Panc1 (cell line): ENCODE data around the gene TBC1D2B. TPM values are rescaled to one million over a fixed set of nuclear protein-coding genes. Genes with fewer than 3 reads are reported as not detected.

Experiments used
- ATAC-seq: fragments of 200-7000 bp; cut with Tn5 transposase; 2 replicates; pipeline ENCODE4 v1.9.1; 2020; ENCODE audit warnings: mild to moderate bottlenecking, moderate library complexity
- BruUV-seq: library from RNA; stranded (reverse); fragments of 400-500 nt; replicated peaks from 2 replicates; lab custom pipeline; 2021; lab: Mats Ljungman, UMichigan
- CTCF ChIA-PET: fragments of 300-600 bp; sonication (Branson Sonifier 250); formaldehyde crosslinking; loops from one replicate; lab custom pipeline; 2022; ENCODE audit warnings: antibody characterized with exemption; lab: Charles Lee
- POLR2A ChIA-PET: fragments of 300-600 bp; sonication (Branson Sonifier 250); formaldehyde crosslinking; loops from one replicate; lab custom pipeline; 2022; ENCODE audit warnings: antibody characterized with exemption; lab: Charles Lee
- DNase-seq: peaks from one replicate; pipeline ENCODE4 v3.0.0-alpha.2; 2010; ENCODE audit warnings: low read depth, low spot score
- H3K27ac ChIP-seq: 2 replicates; pipeline ENCODE4 v1.5.1; 2011; ENCODE audit warnings: mild to moderate bottlenecking, low read length, inconsistent platforms
- H3K27me3 ChIP-seq: fragments of 200-500 bp; sonication (Bioruptor generic); 2 replicates; pipeline ENCODE4 v1.6.0; 2014; ENCODE audit warnings: low read length, inconsistent platforms; ENCODE audit not compliant: control insufficient read depth, insufficient read depth
- H3K36me3 ChIP-seq: fragments of 200-500 bp; sonication (Bioruptor generic); 2 replicates; pipeline ENCODE4 v1.5.1; 2014; ENCODE audit warnings: inconsistent platforms, mild to moderate bottlenecking, low read length, moderate library complexity; ENCODE audit not compliant: control insufficient read depth, insufficient read depth
- H3K4me1 ChIP-seq: 2 replicates; pipeline ENCODE4 v1.5.1; 2011; ENCODE audit warnings: inconsistent platforms, mild to moderate bottlenecking, low read length, moderate library complexity; ENCODE audit not compliant: control insufficient read depth, insufficient read depth
- H3K4me3 ChIP-seq, 2 experiments: 2 replicates each; pipeline ENCODE4 v1.5.1; 2011 to 2012; ENCODE audit warnings: low read depth in 2 of 2, low read length in 2 of 2, mild to moderate bottlenecking in 2 of 2, inconsistent platforms in 1 of 2, moderate library complexity in 1 of 2
- H3K9me3 ChIP-seq: fragments of 200-500 bp; sonication (Bioruptor generic); 2 replicates; pipeline ENCODE4 v1.5.1; 2014; ENCODE audit warnings: low read depth, mild to moderate bottlenecking, inconsistent platforms, low read length, moderate library complexity; ENCODE audit not compliant: control insufficient read depth, insufficient read depth
- POLR2AphosphoS5 ChIP-seq: IDR thresholded peaks from 2 replicates; pipeline ENCODE4 v1.6.1; 2012; ENCODE audit warnings: mild to moderate bottlenecking, low read depth, low read length, moderate library complexity
- REST ChIP-seq, 2 experiments: IDR thresholded peaks; 2 replicates each; pipeline ENCODE4 v1.6.1; 2011 to 2012; ENCODE audit warnings: low read depth in 2 of 2, control low read depth in 1 of 2, low read length in 1 of 2, mild to moderate bottlenecking in 1 of 2, moderate library complexity in 1 of 2; ENCODE audit not compliant: insufficient read depth in 1 of 2
- SIN3A ChIP-seq: IDR thresholded peaks from 2 replicates; pipeline ENCODE4 v1.6.1; 2012; ENCODE audit warnings: low read depth, mild to moderate bottlenecking, low read length, moderate library complexity, borderline replicate concordance; ENCODE audit not compliant: insufficient read depth
- TCF7L2 ChIP-seq: IDR thresholded peaks from 2 replicates; pipeline ENCODE4 v1.6.1; 2011; ENCODE audit warnings: mild to moderate bottlenecking, low read depth, low read length, inconsistent platforms
- in situ Hi-C: cut with HindIII; loops from 2 replicates; pipeline ENCODE4 v1.10.0; 2016; ENCODE audit warnings: low sequenced_read_pairs, low pct_unique_long_range_greater_than_20kb
- intact Hi-C: fragments of 100-400 bp; cut with micrococcal nuclease; formaldehyde crosslinking; loops from one replicate; pipeline ENCODE4 v1.10.0; 2022; ENCODE audit not compliant: unreplicated experiment
- total RNA-seq: library from RNA; stranded (reverse); gene quantifications from one replicate; pipeline ENCODE4 v1.2.1, GENCODE V29; 2021; ENCODE audit not compliant: unreplicated experiment
- TF ChIP-seq, protein P1 (sequence below): fragments of 450-650 bp; IDR thresholded peaks from 2 replicates; pipeline ENCODE4 v1.5.1; 2017; ENCODE audit warnings: mild to moderate bottlenecking

The TBC1D2B gene
- total RNA-seq, 1 experiment from 2014 or later: 59.3 TPM

DNA sequence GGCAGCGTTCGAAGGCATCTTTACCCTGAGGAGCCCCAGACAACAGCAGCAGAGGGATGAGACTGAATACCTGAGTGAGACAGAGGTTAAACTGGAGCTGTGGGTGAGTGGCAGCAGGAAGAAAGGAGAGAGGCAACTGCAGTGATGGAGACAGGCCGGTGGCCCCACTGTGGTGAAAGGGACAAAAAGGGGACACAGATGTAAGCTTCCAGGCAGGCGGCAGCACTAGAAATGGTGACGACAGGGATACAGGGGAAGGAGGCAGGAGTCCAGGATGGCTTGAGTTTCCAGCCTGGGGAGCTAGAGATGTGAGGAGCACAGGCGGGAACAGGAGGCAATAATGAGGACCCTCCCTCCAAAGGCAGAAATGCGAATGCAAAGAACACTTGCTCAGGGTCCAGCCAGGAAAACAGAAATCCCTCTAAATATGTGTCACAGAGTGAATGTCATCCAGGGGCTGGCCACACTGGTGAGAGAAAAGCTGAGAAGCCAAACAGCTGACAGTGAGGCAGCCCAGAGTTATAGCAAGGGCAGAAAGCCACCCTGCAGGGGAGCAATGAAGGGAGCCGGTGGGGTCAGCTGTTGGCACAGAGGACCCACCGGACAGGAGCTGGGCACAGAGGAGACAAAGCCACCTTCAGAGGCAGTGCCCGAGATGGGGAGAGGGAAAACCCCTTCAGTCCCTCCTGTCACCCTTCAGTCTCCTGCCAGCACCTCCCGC lies 70.1 kb downstream of the TBC1D2B start:
- no peaks in the 10 kb centered on the region; the same call in 1 of the 2 replicates for H3K36me3 ChIP-seq
- ChIA-PET CTCF (no interaction called here), POLR2A (no interaction called here)
- H3K4me1 ChIP-seq: 0 out of 2 replicates have a peak, but pooled peaks cover 9% of the 10 kb centered on the region
- intact Hi-C loops: no loop called here
- in situ Hi-C loops: no loop called here
- no peaks in the 10 kb centered on the region for H3K27me3 ChIP-seq
- TF ChIP-seq SIN3A: no peak
- TF ChIP-seq POLR2AphosphoS5: no peak
- TF ChIP-seq TCF7L2: no peak
- TF ChIP-seq REST (IDR thresholded peaks at IDR 0.05; ENCODE audit: insufficient read depth in 1 of 2, low read depth in 2 of 2, low read length in 1 of 2): no peak
- TF ChIP-seq, protein P1, sequence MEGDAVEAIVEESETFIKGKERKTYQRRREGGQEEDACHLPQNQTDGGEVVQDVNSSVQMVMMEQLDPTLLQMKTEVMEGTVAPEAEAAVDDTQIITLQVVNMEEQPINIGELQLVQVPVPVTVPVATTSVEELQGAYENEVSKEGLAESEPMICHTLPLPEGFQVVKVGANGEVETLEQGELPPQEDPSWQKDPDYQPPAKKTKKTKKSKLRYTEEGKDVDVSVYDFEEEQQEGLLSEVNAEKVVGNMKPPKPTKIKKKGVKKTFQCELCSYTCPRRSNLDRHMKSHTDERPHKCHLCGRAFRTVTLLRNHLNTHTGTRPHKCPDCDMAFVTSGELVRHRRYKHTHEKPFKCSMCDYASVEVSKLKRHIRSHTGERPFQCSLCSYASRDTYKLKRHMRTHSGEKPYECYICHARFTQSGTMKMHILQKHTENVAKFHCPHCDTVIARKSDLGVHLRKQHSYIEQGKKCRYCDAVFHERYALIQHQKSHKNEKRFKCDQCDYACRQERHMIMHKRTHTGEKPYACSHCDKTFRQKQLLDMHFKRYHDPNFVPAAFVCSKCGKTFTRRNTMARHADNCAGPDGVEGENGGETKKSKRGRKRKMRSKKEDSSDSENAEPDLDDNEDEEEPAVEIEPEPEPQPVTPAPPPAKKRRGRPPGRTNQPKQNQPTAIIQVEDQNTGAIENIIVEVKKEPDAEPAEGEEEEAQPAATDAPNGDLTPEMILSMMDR: no peak
- no peak for DNase-seq
- no peaks in the 10 kb centered on the region for H3K9me3 ChIP-seq
- H3K4me3 ChIP-seq: no peak overlapping the region
- H3K27ac ChIP-seq: no peak overlapping the region
- no TSS peak for BruUV-seq
- ATAC-seq: no peak

DNA sequence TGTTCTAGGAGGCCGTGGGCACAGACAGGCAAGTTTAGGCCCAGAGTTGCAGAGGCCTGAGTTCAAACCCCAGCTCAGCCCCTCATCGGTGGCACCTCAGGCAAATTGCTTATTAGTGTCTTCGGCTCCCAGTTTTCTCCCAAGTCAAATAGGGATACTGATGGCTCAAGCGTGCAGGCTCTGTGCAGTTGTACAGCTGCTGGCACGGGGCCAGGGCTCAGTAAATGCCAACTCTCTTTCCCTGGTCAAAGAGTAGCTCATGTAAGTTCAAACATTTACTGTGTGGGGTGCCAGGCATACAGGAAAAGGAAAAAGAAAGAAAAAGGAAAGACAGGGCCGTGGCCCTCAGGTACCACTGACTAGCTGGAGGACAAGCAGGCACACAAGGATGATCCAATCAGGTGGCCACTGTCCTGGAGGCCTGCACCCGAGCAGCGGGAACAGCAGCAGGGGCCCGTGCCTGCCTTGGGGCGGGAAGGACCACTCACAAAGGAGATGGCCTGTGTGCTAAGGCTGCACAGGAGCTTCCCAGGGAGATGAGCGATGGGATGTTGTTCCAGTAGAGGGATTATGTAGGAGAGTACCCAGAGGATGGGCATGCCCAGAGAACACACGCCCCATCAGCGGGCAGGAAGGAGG lies 70.8 kb downstream of the TBC1D2B start:
- DNase-seq (no peak), ATAC-seq (no peak)
- in situ Hi-C loops (no loop called here), intact Hi-C loops (no loop called here)
- CTCF ChIA-PET: interaction anchor here (0.7 kb wide), 1 partner anchor 189 kb away, joined by 3 read pairs; no protein-coding TSS in a partner anchor
- no peaks in the 10 kb centered on the region for H3K9me3 ChIP-seq
- no peak overlapping the region for H3K4me3 ChIP-seq
- H3K36me3 ChIP-seq: no peaks in the 10 kb centered on the region; the same call in 1 of the 2 replicates
- H3K27ac ChIP-seq: no peak overlapping the region
- TF ChIP-seq SIN3A: no peak
- TF ChIP-seq POLR2AphosphoS5: no peak
- TF ChIP-seq TCF7L2: no peak
- no peak for TF ChIP-seq REST (IDR thresholded peaks at IDR 0.05; ENCODE audit: insufficient read depth in 1 of 2, low read depth in 2 of 2, low read length in 1 of 2)
- TF ChIP-seq, protein P1: no peak
- no TSS peak for BruUV-seq
- POLR2A ChIA-PET: no interaction called here
- H3K27me3 ChIP-seq: no peaks in the 10 kb centered on the region
- 0 out of 2 replicates have a peak, but pooled peaks cover 9% of the 10 kb centered on the region for H3K4me1 ChIP-seq
